Testis (tissue), 3 donors: ENCODE data around the gene RPN2. TPM values are rescaled to one million over a fixed set of nuclear protein-coding genes. Genes with fewer than 3 reads are reported as not detected.

ENCODE experiments used
- DNase-seq: peaks from one replicate; pipeline ENCODE4 v3.0.0-alpha.2; 2019
- H3K27ac ChIP-seq, 2 donors: fragments of 200-600 bp; sonication (generic); one replicate each; pipeline ENCODE4 v1.5.1; 2019
- H3K27me3 ChIP-seq: fragments of 200-600 bp; sonication (generic); one replicate; pipeline ENCODE4 v1.5.1; 2019
- H3K36me3 ChIP-seq: fragments of 200-600 bp; sonication (generic); one replicate; pipeline ENCODE4 v1.5.1; 2017; ENCODE audit warnings: low read depth; ENCODE audit errors: missing control alignments
- H3K4me1 ChIP-seq: fragments of 200-600 bp; sonication (generic); one replicate; pipeline ENCODE4 v1.5.1; 2019
- H3K4me3 ChIP-seq, 2 donors: fragments of 200-600 bp; sonication (generic); one replicate each; pipeline ENCODE4 v1.5.1; 2017 to 2019
- H3K9me3 ChIP-seq: fragments of 200-600 bp; sonication (generic); one replicate; pipeline ENCODE4 v1.5.1; 2017
- CTCF ChIP-seq, 3 experiments: fragments of 450-650 bp in 2 of 3; fragments of 200-600 bp in 1 of 3; sonication (generic) in 1 of 3; IDR thresholded peaks; one replicate each; pipeline ENCODE4 v1.5.1; 2016 to 2019; ENCODE audit warnings: antibody characterized with exemption in 3 of 3, mild to moderate bottlenecking in 2 of 3, moderate library complexity in 1 of 3
- POLR2A ChIP-seq: fragments of 450-650 bp; IDR thresholded peaks from one replicate; pipeline ENCODE4 v1.6.1; 2017; ENCODE audit warnings: antibody characterized with exemption, mild to moderate bottlenecking, moderate library complexity
- WGBS, 2 donors: methylation state at CpG; one replicate each; pipeline ENCODE4 v1.1.5; 2018; 5-methylcytosine and 5-hydroxymethylcytosine counted together
- intact Hi-C: fragments of 100-400 bp; cut with DNase I; formaldehyde crosslinking; loops from one replicate; pipeline ENCODE4 v1.15.1; 2023; ENCODE audit warnings: low total_unique reads
- polyA plus RNA-seq: library from polyadenylated mRNA; stranded (reverse); fragments of 350-450 nt; fragmentation: Illumina TruSeq; extraction: RNeasy Lipid Tissue Mini Kit (QIAGEN cat#74804); gene quantifications from one replicate; pipeline ENCODE4 v1.2.3, GENCODE V29; 2014; ENCODE audit warnings: low read depth, low replicate concordance; ENCODE audit not compliant: insufficient read depth
- total RNA-seq, 2 donors: library from RNA; depleted of rRNA; stranded (reverse); fragments of >200 nt; gene quantifications; one replicate each; pipeline ENCODE4 v1.2.3, GENCODE V29; 2016

The RPN2 gene
- total and polyA plus RNA-seq, 3 donors from 2014 or later = 200 to 284 (median 235) TPM

GRCh38 chr20:37222086-37222485 lies 43.0 kb downstream of the RPN2 start:
- Histone ChIP-seq H3K27me3 (no peaks in the 10 kb centered on the region), H3K27ac (no peak overlapping the region), H3K4me3 (no peak overlapping the region), H3K36me3 (no peaks in the 10 kb centered on the region), H3K4me1 (peaks cover 24% of the 10 kb centered on the region), H3K9me3 (no peaks in the 10 kb centered on the region)
- WGBS, 2 donors = 73 to 86% methylated on average over 4 of the region's 4 CpGs
- no peak for DNase-seq
- TF ChIP-seq CTCF (IDR thresholded peaks at IDR 0.05) (no peak), POLR2A (no peak)
- intact Hi-C loops = no loop called here

GRCh38 chr20:37223053-37223452 lies 43.9 kb downstream of the RPN2 start:
- H3K27ac ChIP-seq = no peak overlapping the region
- H3K4me1 ChIP-seq = peaks cover 30% of the 10 kb centered on the region
- H3K36me3 ChIP-seq = no peaks in the 10 kb centered on the region
- TF ChIP-seq POLR2A = no peak
- no peak for DNase-seq
- intact Hi-C loops = no loop called here
- no peaks in the 10 kb centered on the region for H3K27me3 ChIP-seq
- H3K9me3 ChIP-seq = no peaks in the 10 kb centered on the region
- no peak overlapping the region for H3K4me3 ChIP-seq

GRCh38 chr20:37225146-37225545 lies 46.0 kb downstream of the RPN2 start:
- Histone ChIP-seq H3K4me1 (peaks cover 23% of the 10 kb centered on the region), H3K4me3 (no peak overlapping the region), H3K9me3 (no peaks in the 10 kb centered on the region), H3K27ac (no peak overlapping the region), H3K36me3 (no peaks in the 10 kb centered on the region), H3K27me3 (no peaks in the 10 kb centered on the region)
- intact Hi-C loops = no loop called here
- no peak for TF ChIP-seq POLR2A
- TF ChIP-seq CTCF (IDR thresholded peaks at IDR 0.05) = no peak
- no peak for DNase-seq
- 60 to 84% methylated on average over 5 of the region's 5 CpGs for WGBS, 2 donors

GRCh38 chr20:37226889-37227288 lies 47.8 kb downstream of the RPN2 start:
- DNase-seq = peak; percentile 86
- Histone ChIP-seq H3K4me1 (peaks cover 11% of the 10 kb centered on the region), H3K4me3 (no peak overlapping the region), H3K27me3 (no peaks in the 10 kb centered on the region), H3K9me3 (no peaks in the 10 kb centered on the region), H3K27ac (no peak overlapping the region), H3K36me3 (no peaks in the 10 kb centered on the region)
- intact Hi-C loops = no loop called here
- TF ChIP-seq POLR2A = no peak
- TF ChIP-seq CTCF (IDR thresholded peaks at IDR 0.05) = no peak
- WGBS, 2 donors = 51 to 59% methylated on average over 3 of the region's 3 CpGs

- Histone ChIP-seq H3K36me3 (no peaks in the 10 kb centered on the region), H3K4me3 (no peak overlapping the region), H3K4me1 (peaks cover 11% of the 10 kb centered on the region), H3K9me3 (no peaks in the 10 kb centered on the region), H3K27me3 (no peaks in the 10 kb centered on the region), H3K27ac (no peak overlapping the region)
- WGBS, 2 donors = 77 to 86% methylated on average over 6 of the region's 6 CpGs
- intact Hi-C loops = no loop called here
- TF ChIP-seq POLR2A = no peak
- no peak for TF ChIP-seq CTCF (IDR thresholded peaks at IDR 0.05)
- no peak for DNase-seq
Observed at GRCh38 chr20:37228082-37228481, 49.0 kb downstream of the RPN2 start.
